Kidney epithelial cell (primary cell): ENCODE results near the gene RAP1GDS1. TPM values are rescaled to one million over a fixed set of nuclear protein-coding genes. Genes with fewer than 3 reads are reported as not detected.
"Not testable (repeated sequence)": the region's sequence is repeated elsewhere in the genome, so short reads cannot be mapped to it uniquely, and the experiment has no call there.

Experiments
- DNase-seq: peaks from one replicate; pipeline ENCODE4 v3.0.0-alpha.2; 2010; ENCODE audit warnings: low read depth
- H3K27me3 ChIP-seq: 2 replicates; pipeline ENCODE4 v1.6.0; 2011; ENCODE audit warnings: low read length; ENCODE audit not compliant: control insufficient read depth, insufficient read depth
- H3K36me3 ChIP-seq: 2 replicates; pipeline ENCODE4 v1.5.1; 2011; ENCODE audit warnings: low read length; ENCODE audit not compliant: control insufficient read depth, insufficient read depth
- H3K4me3 ChIP-seq: 2 replicates; pipeline ENCODE4 v1.5.1; 2011; ENCODE audit warnings: low read depth, mild to moderate bottlenecking, control low read depth, low read length
- CTCF ChIP-seq: IDR thresholded peaks from 2 replicates; pipeline ENCODE4 v1.5.1; 2011; ENCODE audit warnings: mild to moderate bottlenecking, moderate library complexity, low read length, control low read depth, inconsistent platforms; ENCODE audit not compliant: insufficient read depth, poor library complexity, severe bottlenecking
- total RNA-seq: library from RNA; depleted of rRNA; stranded (reverse); fragments of >200 nt; gene quantifications from 2 replicates; pipeline ENCODE4 v1.2.3, GENCODE V29; 2015

RAP1GDS1 gene
- total RNA-seq, 1 donor from 2014 or later = 53.3 TPM

DNA sequence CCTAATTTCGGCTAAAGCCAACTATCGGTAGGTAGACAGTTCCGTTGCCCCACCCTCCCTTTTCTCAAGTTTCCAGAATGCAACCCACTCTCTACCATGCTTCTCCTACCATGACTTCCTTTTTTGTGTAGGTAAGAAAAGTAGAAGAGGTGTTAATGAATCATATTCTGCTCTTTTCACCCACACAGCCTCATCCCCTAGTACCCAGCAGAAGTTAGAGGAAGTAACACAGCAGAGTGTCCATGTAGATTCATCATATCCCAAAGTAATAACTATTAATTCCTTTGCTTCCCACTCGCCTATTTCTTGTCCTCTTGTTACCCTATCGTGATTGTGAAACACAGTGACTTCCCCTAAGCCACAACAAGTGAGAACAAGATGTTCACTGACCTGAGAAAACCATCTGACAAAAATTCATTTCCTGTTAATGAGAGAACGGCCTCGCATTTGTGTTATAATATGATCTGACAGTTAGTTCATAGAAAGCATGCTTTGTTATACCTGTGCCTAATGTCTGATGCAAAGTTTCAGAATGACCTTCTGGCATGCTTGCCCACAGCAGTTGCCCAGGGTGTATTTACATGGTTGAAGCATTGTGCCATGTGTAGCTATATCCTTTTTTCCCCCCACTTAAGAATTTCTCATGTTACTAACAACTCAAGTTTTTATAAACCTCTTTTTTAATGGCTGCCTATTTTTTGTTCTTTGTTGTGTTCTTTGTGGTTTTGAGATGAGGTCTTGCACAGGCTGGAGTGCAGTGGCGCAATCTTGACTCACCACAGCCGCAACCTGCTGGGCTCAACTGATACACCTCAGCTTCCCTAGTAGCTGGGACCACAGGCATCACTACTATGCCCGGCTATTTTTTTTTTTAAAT lies 185.6 kb downstream of the RAP1GDS1 start:
- H3K27me3 ChIP-seq = no peaks in the 10 kb centered on the region
- no peak overlapping the region for H3K4me3 ChIP-seq
- no peak for TF ChIP-seq CTCF
- H3K36me3 ChIP-seq = no peaks in the 10 kb centered on the region
- peak; percentile 38 for DNase-seq

- Histone ChIP-seq H3K36me3 (no peaks in the 10 kb centered on the region), H3K27me3 (no peaks in the 10 kb centered on the region), H3K4me3 (no peak overlapping the region)
- peak; percentile 6 for TF ChIP-seq CTCF
- no peak for DNase-seq
Measured at GRCh38 chr4:98447648-98448047, 186.5 kb downstream of the RAP1GDS1 start.

DNA sequence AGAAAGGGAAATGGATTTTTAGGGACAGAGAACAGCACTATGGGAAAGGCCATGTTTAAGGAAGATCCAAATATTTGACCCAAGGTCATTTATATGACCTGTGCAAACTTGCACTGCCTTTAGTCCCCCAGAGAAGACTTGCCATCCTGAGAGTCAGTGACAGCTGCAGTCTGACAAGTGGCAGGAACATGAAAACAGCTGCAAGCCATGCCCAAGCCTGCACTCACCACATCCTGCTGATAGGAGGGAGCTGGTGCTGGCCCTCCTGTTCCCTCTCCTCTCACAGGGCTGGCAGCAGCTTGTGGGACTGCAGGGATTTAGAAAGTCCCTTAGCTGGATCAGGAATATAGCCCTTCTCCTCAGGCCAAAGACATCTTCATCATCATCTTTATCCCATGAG lies 187.7 kb downstream of the RAP1GDS1 start:
- Histone ChIP-seq H3K4me3 (no peak overlapping the region), H3K36me3 (no peaks in the 10 kb centered on the region), H3K27me3 (no peaks in the 10 kb centered on the region)
- no peak for TF ChIP-seq CTCF
- DNase-seq = no peak

GRCh38 chr4:98452091-98452490 lies 190.9 kb downstream of the RAP1GDS1 start:
- no peaks in the 10 kb centered on the region for H3K36me3 ChIP-seq
- TF ChIP-seq CTCF = no peak
- no peaks in the 10 kb centered on the region for H3K27me3 ChIP-seq
- DNase-seq = no peak
- H3K4me3 ChIP-seq = no peak overlapping the region

- not testable (repeated sequence) for H3K36me3 ChIP-seq, H3K27me3 ChIP-seq, DNase-seq
Measured at GRCh38 chr4:98457422-98457821, 196.2 kb downstream of the RAP1GDS1 start.

DNA sequence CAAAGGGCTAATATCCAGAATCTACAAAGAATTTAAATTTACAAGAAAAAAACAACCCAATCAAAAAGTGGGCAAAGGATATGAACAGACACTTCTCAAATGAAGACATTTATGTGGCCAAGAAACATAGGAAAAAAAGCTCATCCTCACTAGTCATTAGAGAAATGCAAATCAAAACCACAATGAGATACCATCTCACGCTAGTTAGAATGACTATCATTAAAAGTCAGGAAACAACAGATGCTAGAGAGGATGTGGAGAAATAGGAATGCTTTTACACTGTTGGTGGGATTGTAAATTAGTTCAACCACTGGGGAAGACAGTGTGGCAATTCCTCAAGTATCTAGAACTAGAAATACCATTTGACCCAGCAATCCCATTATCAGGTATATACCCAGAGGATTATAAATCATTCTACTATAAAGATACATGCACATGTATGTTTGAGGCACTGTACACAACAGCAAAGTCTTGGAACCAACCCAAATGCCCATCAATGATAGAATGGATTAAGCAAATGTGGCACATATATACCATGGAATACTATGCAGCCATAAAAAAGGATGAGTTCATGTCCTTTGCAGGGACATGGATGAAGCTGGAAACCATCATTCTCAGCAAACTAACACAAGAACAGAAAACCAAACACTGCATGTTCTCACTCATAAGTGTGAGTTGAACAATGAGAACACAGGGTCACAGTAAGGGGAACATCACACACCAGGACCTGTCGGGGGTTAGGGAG lies 200.1 kb downstream of the RAP1GDS1 start:
- not testable (repeated sequence) for H3K27me3 ChIP-seq, H3K36me3 ChIP-seq, H3K4me3 ChIP-seq, DNase-seq

More at GRCh38 chr4:98457422-98457821, 196.2 kb downstream of the RAP1GDS1 start:
- not testable (repeated sequence) for H3K4me3 ChIP-seq
